PC-9 (cell line): Measurements from ENCODE around the gene KRT15. TPM values are rescaled to one million over a fixed set of nuclear protein-coding genes. Genes with fewer than 3 reads are reported as not detected.

Experiments
- BruUV-seq: library from RNA; stranded (reverse); fragments of 400-500 nt; replicated peaks from 2 replicates; lab custom pipeline; 2021; lab: Mats Ljungman, UMichigan
- CTCF ChIA-PET: fragments of 300-600 bp; sonication (Branson Sonifier 250); formaldehyde crosslinking; loops from one replicate; lab custom pipeline; 2022; ENCODE audit warnings: antibody characterized with exemption; lab: Charles Lee
- POLR2A ChIA-PET: fragments of 300-600 bp; sonication (Branson Sonifier 250); formaldehyde crosslinking; loops from one replicate; lab custom pipeline; 2022; ENCODE audit warnings: antibody characterized with exemption; ENCODE audit not compliant: unreplicated experiment; lab: Charles Lee
- DNase-seq, 2 experiments: peaks; one replicate each; pipeline versions ENCODE4 v3.0.0 to v3.0.0-alpha.2; 2015 to 2022; ENCODE audit warnings: mixed read lengths in 1 of 2
- H2AFZ ChIP-seq: fragments of 200-600 bp; sonication (generic); 2 replicates; pipeline ENCODE4 v1.8.1; 2017; ENCODE audit warnings: antibody characterized with exemption
- H3F3A ChIP-seq: fragments of 200-600 bp; sonication (generic); 2 replicates; pipeline ENCODE4 v1.8.1; 2017; ENCODE audit warnings: antibody characterized with exemption, mild to moderate bottlenecking, low read depth; ENCODE audit not compliant: insufficient read depth
- H3K27ac ChIP-seq: fragments of 200-600 bp; sonication (generic); 2 replicates; pipeline ENCODE4 v1.6.1; 2016; ENCODE audit warnings: mixed run types
- H3K27me3 ChIP-seq: fragments of 200-600 bp; sonication (generic); 2 replicates; pipeline ENCODE4 v1.6.1; 2016; ENCODE audit warnings: low read depth, mixed run types; ENCODE audit not compliant: insufficient read depth
- H3K36me3 ChIP-seq: fragments of 200-600 bp; sonication (generic); 2 replicates; pipeline ENCODE4 v1.6.1; 2016; ENCODE audit warnings: low read depth, mixed run types
- H3K4me1 ChIP-seq: fragments of 200-600 bp; sonication (generic); replicated peaks from 2 replicates; pipeline ENCODE4 v1.6.1; 2016; ENCODE audit warnings: mixed run types; ENCODE audit not compliant: insufficient read depth
- H3K4me2 ChIP-seq: fragments of 200-600 bp; sonication (generic); 2 replicates; pipeline ENCODE4 v1.6.1; 2017; ENCODE audit warnings: mixed run types
- H3K4me3 ChIP-seq: fragments of 200-600 bp; sonication (generic); 2 replicates; pipeline ENCODE4 v1.6.1; 2016; ENCODE audit warnings: mixed run types
- H3K79me2 ChIP-seq: fragments of 200-600 bp; sonication (generic); 2 replicates; pipeline ENCODE4 v1.6.1; 2017; ENCODE audit warnings: low read depth, mixed run types
- H3K9me2 ChIP-seq: fragments of 200-600 bp; sonication (generic); 2 replicates; pipeline ENCODE4 v1.8.1; 2017; ENCODE audit warnings: mild to moderate bottlenecking; ENCODE audit not compliant: insufficient read depth
- H3K9me3 ChIP-seq: fragments of 200-600 bp; sonication (generic); 2 replicates; pipeline ENCODE4 v1.8.1; 2016; ENCODE audit warnings: low read depth; ENCODE audit not compliant: insufficient read depth
- H4K20me1 ChIP-seq: fragments of 200-600 bp; sonication (generic); 2 replicates; pipeline ENCODE4 v1.8.1; 2017; ENCODE audit not compliant: insufficient read depth
- EZH2 ChIP-seq: fragments of 200-600 bp; sonication (generic); IDR thresholded peaks from 2 replicates; pipeline ENCODE4 v1.8.0; 2017; ENCODE audit warnings: antibody characterized with exemption, low read depth
- intact Hi-C: fragments of 100-400 bp; cut with micrococcal nuclease; formaldehyde crosslinking; loops from one replicate; pipeline ENCODE4 v1.10.0; 2022; ENCODE audit not compliant: unreplicated experiment
- total RNA-seq: library from RNA; stranded (reverse); gene quantifications from 2 replicates; pipeline ENCODE4 v1.2.3, GENCODE V29; 2021
- TF ChIP-seq, protein P1 (sequence below): fragments of 200-600 bp; sonication (generic); conservative IDR thresholded peaks from 2 replicates; pipeline ENCODE4 v1.6.1; 2017; ENCODE audit warnings: mixed run types, antibody characterized with exemption, mild to moderate bottlenecking, moderate library complexity

The KRT15 gene
- total RNA-seq, 1 experiment from 2014 or later = 41.9 TPM

DNA sequence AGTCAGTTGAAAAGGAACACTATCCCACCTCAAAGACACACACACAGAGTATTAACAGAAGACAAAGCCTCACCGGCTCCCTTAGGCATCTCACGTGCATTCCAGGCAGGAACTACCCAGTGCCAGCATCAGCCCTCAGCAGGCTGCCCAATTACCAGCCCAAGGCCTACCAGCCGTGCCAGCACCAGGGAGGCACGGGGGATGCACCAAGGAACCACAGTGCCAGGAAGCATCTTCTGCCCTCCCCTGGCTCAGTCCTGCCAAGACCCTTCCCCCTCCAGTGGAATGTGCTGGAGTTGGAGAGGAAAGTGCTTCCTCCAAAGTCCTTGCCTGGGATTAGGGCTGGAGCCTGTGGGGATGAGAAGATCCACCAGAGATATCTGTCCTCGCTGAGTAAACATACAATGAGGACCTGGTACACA lies 20.4 kb upstream of the KRT15 start:
- Histone ChIP-seq H2AFZ (no peak overlapping the region), H3K9me2 (no peaks in the 10 kb centered on the region), H3K79me2 (peaks cover 7% of the 10 kb centered on the region; the same call in 1 of the 2 replicates), H3F3A (peaks cover 72% of the 10 kb centered on the region), H3K4me2 (peak overlapping the region; percentile 75; the same call in 1 of the 2 replicates), H3K9me3 (no peaks in the 10 kb centered on the region), H3K27me3 (no peaks in the 10 kb centered on the region), H3K4me3 (no peak overlapping the region), H3K27ac (0 out of 2 replicates have a peak overlapping the region, but pooled peaks have one; percentile 80), H3K4me1 (peaks cover 87% of the 10 kb centered on the region), H3K36me3 (no peaks in the 10 kb centered on the region), H4K20me1 (no peaks in the 10 kb centered on the region)
- DNase-seq = no peak
- POLR2A ChIA-PET = interaction anchor here (0.5 to 0.6 kb wide), 2 partner anchors 11 to 33 kb away, joined by 3 read pairs; partner anchors contain the start of gene KRT19
- CTCF ChIA-PET = interaction anchor here (1.0 kb wide), 1 partner anchor 35 kb away, joined by 3 read pairs; no protein-coding TSS in a partner anchor
- TF ChIP-seq, protein P1, sequence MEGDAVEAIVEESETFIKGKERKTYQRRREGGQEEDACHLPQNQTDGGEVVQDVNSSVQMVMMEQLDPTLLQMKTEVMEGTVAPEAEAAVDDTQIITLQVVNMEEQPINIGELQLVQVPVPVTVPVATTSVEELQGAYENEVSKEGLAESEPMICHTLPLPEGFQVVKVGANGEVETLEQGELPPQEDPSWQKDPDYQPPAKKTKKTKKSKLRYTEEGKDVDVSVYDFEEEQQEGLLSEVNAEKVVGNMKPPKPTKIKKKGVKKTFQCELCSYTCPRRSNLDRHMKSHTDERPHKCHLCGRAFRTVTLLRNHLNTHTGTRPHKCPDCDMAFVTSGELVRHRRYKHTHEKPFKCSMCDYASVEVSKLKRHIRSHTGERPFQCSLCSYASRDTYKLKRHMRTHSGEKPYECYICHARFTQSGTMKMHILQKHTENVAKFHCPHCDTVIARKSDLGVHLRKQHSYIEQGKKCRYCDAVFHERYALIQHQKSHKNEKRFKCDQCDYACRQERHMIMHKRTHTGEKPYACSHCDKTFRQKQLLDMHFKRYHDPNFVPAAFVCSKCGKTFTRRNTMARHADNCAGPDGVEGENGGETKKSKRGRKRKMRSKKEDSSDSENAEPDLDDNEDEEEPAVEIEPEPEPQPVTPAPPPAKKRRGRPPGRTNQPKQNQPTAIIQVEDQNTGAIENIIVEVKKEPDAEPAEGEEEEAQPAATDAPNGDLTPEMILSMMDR = no peak
- no peak for TF ChIP-seq EZH2
- BruUV-seq = no TSS peak
- intact Hi-C loops = no loop called here

DNA sequence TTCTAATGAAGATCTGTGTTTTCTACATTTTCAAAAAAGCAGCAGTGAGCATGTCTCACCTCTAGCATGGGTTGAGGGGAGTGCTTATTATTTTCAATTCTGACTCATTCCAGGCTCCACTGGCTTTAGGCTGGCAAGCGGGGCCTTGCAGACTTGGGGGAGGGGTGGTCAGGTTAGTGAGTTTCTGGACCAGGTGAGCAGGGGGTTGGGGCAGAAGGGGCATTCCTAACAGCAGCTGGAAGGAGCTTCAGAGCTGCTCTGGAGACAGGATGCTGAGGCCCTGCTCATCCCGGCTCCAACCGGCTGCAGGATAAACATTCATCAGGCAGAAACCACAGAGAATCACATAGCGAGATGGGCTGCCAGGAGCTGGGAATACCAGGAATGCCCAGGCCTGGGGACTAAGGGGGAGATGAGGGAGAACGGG lies 19.9 kb upstream of the KRT15 start:
- Histone ChIP-seq H3F3A (peaks cover 72% of the 10 kb centered on the region), H3K27ac (peak overlapping the region; percentile 80), H4K20me1 (no peaks in the 10 kb centered on the region), H3K9me2 (no peaks in the 10 kb centered on the region), H3K79me2 (peaks cover 7% of the 10 kb centered on the region; the same call in 1 of the 2 replicates), H3K36me3 (no peaks in the 10 kb centered on the region), H3K4me3 (no peak overlapping the region), H2AFZ (no peak overlapping the region), H3K4me2 (peak overlapping the region; percentile 75), H3K4me1 (peaks cover 92% of the 10 kb centered on the region), H3K9me3 (no peaks in the 10 kb centered on the region), H3K27me3 (no peaks in the 10 kb centered on the region)
- intact Hi-C loops = no loop called here
- CTCF ChIA-PET = interaction anchor here (1.0 kb wide), 1 partner anchor 35 kb away, joined by 3 read pairs; no protein-coding TSS in a partner anchor
- DNase-seq = no peak
- TF ChIP-seq EZH2 = no peak
- TF ChIP-seq, protein P1 = no peak
- no TSS peak for BruUV-seq
- POLR2A ChIA-PET = interaction anchor here (0.5 to 0.7 kb wide), 2 partner anchors 9 to 32 kb away, joined by 3 to 18 read pairs; no protein-coding TSS in a partner anchor

- H3K79me2 ChIP-seq = peaks cover 7% of the 10 kb centered on the region; the same call in 1 of the 2 replicates
- H2AFZ ChIP-seq = no peak overlapping the region
- H3K27ac ChIP-seq = peak overlapping the region; percentile 80
- no peaks in the 10 kb centered on the region for H4K20me1 ChIP-seq
- no peaks in the 10 kb centered on the region for H3K27me3 ChIP-seq
- no TSS peak for BruUV-seq
- intact Hi-C loops = no loop called here
- H3K4me3 ChIP-seq = no peak overlapping the region
- peaks cover 72% of the 10 kb centered on the region for H3F3A ChIP-seq
- POLR2A ChIA-PET = interaction anchor here (0.7 kb wide), 1 partner anchor 9 kb away, joined by 18 read pairs; no protein-coding TSS in a partner anchor
- peak in 1 of 2 experiments; percentile 70 for DNase-seq
- peak overlapping the region; percentile 75 for H3K4me2 ChIP-seq
- H3K36me3 ChIP-seq = no peaks in the 10 kb centered on the region
- no peaks in the 10 kb centered on the region for H3K9me3 ChIP-seq
- CTCF ChIA-PET = interaction anchor here (1.0 kb wide), 1 partner anchor 34 kb away, joined by 3 read pairs; no protein-coding TSS in a partner anchor
- H3K9me2 ChIP-seq = no peaks in the 10 kb centered on the region
- TF ChIP-seq, protein P1 = no peak
- no peak for TF ChIP-seq EZH2
- peaks cover 96% of the 10 kb centered on the region for H3K4me1 ChIP-seq
Observed at GRCh38 chr17:41537990-41538389, 19.3 kb upstream of the KRT15 start.
